OCI-LY3 (cell line): Measurements from ENCODE around the gene BTRC.
"Not testable (repeated sequence)": the region's sequence is repeated elsewhere in the genome, so short reads cannot be mapped to it uniquely, and the experiment has no call there.

Experiments
- H2AFZ ChIP-seq: fragments of 200-600, 300-600 bp; shearing (Covaris generic); 2 replicates; pipeline ENCODE4 v1.6.0; 2014; ENCODE audit warnings: antibody characterized with exemption, low read depth, low read length
- H3K27ac ChIP-seq: fragments of 200-600, 300-600 bp; sonication (generic); 2 replicates; pipeline ENCODE4 v1.5.1; 2014; ENCODE audit warnings: mild to moderate bottlenecking, low read length, moderate library complexity, mixed read lengths
- H3K27me3 ChIP-seq: fragments of 200-600, 300-600 bp; sonication (generic); 2 replicates; pipeline ENCODE4 v1.6.1; 2014; ENCODE audit warnings: low read depth, low read length, mixed read lengths
- H3K36me3 ChIP-seq: fragments of 200-600, 300-600 bp; sonication (generic); replicated peaks from 2 replicates; pipeline ENCODE3; 2014; ENCODE audit warnings: low read depth, low read length, mixed read lengths
- H3K4me1 ChIP-seq: fragments of 300-600, 200-600 bp; sonication (generic); 2 replicates; pipeline ENCODE4 v1.6.1; 2014; ENCODE audit warnings: low read length, mixed read lengths
- H3K4me2 ChIP-seq: fragments of 200-600, 300-600 bp; sonication (generic); 2 replicates; pipeline ENCODE4 v1.6.1; 2014; ENCODE audit warnings: low read length, mixed read lengths
- H3K4me3 ChIP-seq: fragments of 300-600, 200-600 bp; sonication (generic); 2 replicates; pipeline ENCODE4 v1.5.1; 2014; ENCODE audit warnings: antibody characterized with exemption, mild to moderate bottlenecking, low read length, moderate library complexity
- H3K79me2 ChIP-seq: fragments of 300-600, 200-600 bp; shearing (Covaris generic); 2 replicates; pipeline ENCODE4 v1.6.1; 2014; ENCODE audit warnings: mild to moderate bottlenecking, low read length, mixed read lengths
- H3K9ac ChIP-seq: fragments of 300-600, 200-600 bp; shearing (Covaris generic); 2 replicates; pipeline ENCODE4 v1.6.0; 2014; ENCODE audit warnings: mild to moderate bottlenecking, low read length, moderate library complexity
- H3K9me3 ChIP-seq: fragments of 200-600, 300-600 bp; shearing (Covaris generic); 2 replicates; pipeline ENCODE4 v1.6.1; 2014; ENCODE audit warnings: low read length, mixed read lengths; ENCODE audit not compliant: insufficient read depth
- H4K20me1 ChIP-seq: fragments of 200-600, 300-600 bp; sonication (generic); 2 replicates; pipeline ENCODE4 v1.6.1; 2016; ENCODE audit warnings: low read length, mixed read lengths; ENCODE audit not compliant: insufficient read depth
- EZH2phosphoT487 ChIP-seq: fragments of 200-600 bp; shearing (Covaris generic); IDR thresholded peaks from 2 replicates; pipeline ENCODE4 v1.6.1; 2018; ENCODE audit warnings: antibody characterized with exemption, mixed run types, low read depth
- TF ChIP-seq, protein P1 (sequence below): fragments of 200-600, 300-600 bp; sonication (generic); IDR thresholded peaks from 2 replicates; pipeline ENCODE4 v1.5.1; 2014; ENCODE audit warnings: antibody characterized with exemption, low read length, low read depth

Gene BTRC

GRCh38 chr10:101386659-101387259 is 32.8 kb downstream of the BTRC start:
- H3K4me2 ChIP-seq: no peak overlapping the region
- H4K20me1 ChIP-seq: no peaks in the 10 kb centered on the region
- no peaks in the 10 kb centered on the region for H3K79me2 ChIP-seq
- H3K36me3 ChIP-seq: no peaks in the 10 kb centered on the region
- no peaks in the 10 kb centered on the region for H3K4me1 ChIP-seq
- H3K27me3 ChIP-seq: no peaks in the 10 kb centered on the region
- no peak overlapping the region for H2AFZ ChIP-seq
- H3K9me3 ChIP-seq: no peaks in the 10 kb centered on the region
- H3K27ac ChIP-seq: no peak overlapping the region
- TF ChIP-seq, protein P1, sequence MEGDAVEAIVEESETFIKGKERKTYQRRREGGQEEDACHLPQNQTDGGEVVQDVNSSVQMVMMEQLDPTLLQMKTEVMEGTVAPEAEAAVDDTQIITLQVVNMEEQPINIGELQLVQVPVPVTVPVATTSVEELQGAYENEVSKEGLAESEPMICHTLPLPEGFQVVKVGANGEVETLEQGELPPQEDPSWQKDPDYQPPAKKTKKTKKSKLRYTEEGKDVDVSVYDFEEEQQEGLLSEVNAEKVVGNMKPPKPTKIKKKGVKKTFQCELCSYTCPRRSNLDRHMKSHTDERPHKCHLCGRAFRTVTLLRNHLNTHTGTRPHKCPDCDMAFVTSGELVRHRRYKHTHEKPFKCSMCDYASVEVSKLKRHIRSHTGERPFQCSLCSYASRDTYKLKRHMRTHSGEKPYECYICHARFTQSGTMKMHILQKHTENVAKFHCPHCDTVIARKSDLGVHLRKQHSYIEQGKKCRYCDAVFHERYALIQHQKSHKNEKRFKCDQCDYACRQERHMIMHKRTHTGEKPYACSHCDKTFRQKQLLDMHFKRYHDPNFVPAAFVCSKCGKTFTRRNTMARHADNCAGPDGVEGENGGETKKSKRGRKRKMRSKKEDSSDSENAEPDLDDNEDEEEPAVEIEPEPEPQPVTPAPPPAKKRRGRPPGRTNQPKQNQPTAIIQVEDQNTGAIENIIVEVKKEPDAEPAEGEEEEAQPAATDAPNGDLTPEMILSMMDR: no peak
- no peak for TF ChIP-seq EZH2phosphoT487
- H3K9ac ChIP-seq: no peak overlapping the region
- H3K4me3 ChIP-seq: no peak overlapping the region

DNA sequence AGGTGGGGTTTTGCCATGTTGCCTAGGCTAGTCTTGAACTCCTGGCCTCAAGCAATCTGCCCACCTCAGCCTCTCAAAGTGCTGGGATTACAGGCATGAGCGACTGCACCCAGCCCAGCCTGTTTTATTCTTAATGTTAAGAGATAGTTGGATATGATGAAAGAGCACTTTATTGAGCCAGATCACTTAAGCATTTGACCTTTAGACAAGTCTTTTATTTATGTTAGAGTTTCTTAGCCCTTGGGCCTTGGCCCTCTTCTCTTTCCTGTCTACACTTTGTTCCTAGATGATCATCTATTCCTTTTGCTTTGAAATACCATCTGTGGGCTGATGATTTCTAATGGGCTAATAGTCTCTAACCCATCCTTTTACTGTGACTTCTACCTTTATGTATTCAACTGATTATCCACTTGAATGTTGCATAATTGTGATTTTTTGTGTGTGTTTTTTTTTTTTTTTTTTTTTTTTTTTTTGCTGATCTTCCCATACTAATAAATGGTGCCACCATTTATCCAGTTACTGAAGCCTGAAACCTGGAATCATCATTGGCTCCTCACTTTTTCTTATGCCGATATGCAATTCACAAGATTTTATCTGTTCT is 34.8 kb downstream of the BTRC start:
- H3K4me3 ChIP-seq: no peak overlapping the region
- H4K20me1 ChIP-seq: no peaks in the 10 kb centered on the region
- no peaks in the 10 kb centered on the region for H3K36me3 ChIP-seq

DNA sequence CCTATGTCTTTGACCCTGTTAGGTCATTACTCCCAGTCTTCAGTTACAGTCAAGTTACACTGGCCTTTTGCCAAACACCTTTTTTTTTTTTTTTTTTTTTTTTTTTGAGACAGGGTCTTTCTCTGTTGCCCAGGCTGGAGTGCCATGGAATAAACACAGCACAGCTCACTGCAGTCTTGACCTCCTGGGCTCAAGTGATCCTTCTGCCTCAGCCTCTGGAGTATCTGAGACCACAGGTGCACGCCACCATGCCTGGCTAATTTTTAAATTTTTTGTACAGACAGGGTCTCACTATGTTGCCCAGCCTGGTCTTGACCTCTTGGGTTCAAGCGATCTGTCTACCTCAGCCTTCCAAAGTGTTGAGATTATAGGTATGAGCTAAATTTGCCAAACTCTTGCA is 35.6 kb downstream of the BTRC start:
- not testable (repeated sequence) for H3K27ac ChIP-seq, H3K9me3 ChIP-seq, H3K4me1 ChIP-seq, H3K9ac ChIP-seq, H4K20me1 ChIP-seq, H3K4me3 ChIP-seq, H3K79me2 ChIP-seq, H3K36me3 ChIP-seq, H3K4me2 ChIP-seq, H3K27me3 ChIP-seq, H2AFZ ChIP-seq

More for the DNA sequence above, 34.8 kb downstream of the BTRC start:
- Histone ChIP-seq H2AFZ (no peak overlapping the region), H3K9me3 (no peaks in the 10 kb centered on the region), H3K4me2 (no peak overlapping the region), H3K27ac (no peak overlapping the region), H3K27me3 (no peaks in the 10 kb centered on the region), H3K79me2 (no peaks in the 10 kb centered on the region), H3K4me1 (no peaks in the 10 kb centered on the region), H3K9ac (no peak overlapping the region)
- TF ChIP-seq, protein P1: no peak
- no peak for TF ChIP-seq EZH2phosphoT487

DNA sequence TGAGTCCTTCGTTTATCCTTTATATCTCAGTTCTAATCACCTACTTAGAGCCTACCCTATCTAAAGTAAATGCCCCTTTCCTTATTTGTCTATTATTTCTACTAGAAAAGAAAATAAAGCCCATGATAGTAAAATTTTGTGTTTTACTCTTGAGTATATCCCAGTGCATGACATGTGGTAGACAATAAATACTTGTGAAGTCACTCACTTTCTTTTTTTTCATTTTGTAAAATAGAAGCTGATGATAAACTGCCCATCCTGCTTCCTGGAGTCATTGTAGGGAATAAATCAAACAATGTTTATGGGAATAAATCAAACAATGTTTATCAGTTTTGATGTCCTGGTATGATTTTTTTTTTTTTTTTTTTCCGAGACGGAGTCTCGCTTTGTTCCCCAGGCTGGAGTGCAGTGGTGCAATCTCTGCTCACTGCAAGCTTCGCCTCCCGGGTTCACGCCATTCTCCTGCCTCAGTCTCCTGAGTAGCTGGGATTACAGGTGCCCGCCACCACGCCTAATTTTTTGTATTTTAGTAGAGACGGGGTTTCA is 36.1 kb downstream of the BTRC start:
- no peaks in the 10 kb centered on the region for H3K36me3 ChIP-seq
- no peak overlapping the region for H3K4me3 ChIP-seq
- no peak overlapping the region for H3K27ac ChIP-seq
- TF ChIP-seq EZH2phosphoT487: no peak
- TF ChIP-seq, protein P1: no peak
- no peaks in the 10 kb centered on the region for H3K79me2 ChIP-seq
- no peaks in the 10 kb centered on the region for H3K4me1 ChIP-seq
- H3K4me2 ChIP-seq: no peak overlapping the region
- H3K27me3 ChIP-seq: no peaks in the 10 kb centered on the region
- no peaks in the 10 kb centered on the region for H4K20me1 ChIP-seq
- no peak overlapping the region for H3K9ac ChIP-seq
- no peaks in the 10 kb centered on the region for H3K9me3 ChIP-seq
- no peak overlapping the region for H2AFZ ChIP-seq
